Measurements from ENCODE around the gene SOCS7. TPM values are rescaled to one million over a fixed set of nuclear protein-coding genes. Genes with fewer than 3 reads are reported as not detected.

The SOCS7 gene, protein sequence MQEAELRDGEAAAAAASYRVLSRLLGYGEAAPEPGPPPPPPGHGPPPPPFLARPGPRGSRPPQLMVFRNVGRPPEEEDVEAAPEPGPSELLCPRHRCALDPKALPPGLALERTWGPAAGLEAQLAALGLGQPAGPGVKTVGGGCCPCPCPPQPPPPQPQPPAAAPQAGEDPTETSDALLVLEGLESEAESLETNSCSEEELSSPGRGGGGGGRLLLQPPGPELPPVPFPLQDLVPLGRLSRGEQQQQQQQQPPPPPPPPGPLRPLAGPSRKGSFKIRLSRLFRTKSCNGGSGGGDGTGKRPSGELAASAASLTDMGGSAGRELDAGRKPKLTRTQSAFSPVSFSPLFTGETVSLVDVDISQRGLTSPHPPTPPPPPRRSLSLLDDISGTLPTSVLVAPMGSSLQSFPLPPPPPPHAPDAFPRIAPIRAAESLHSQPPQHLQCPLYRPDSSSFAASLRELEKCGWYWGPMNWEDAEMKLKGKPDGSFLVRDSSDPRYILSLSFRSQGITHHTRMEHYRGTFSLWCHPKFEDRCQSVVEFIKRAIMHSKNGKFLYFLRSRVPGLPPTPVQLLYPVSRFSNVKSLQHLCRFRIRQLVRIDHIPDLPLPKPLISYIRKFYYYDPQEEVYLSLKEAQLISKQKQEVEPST
- 33.3 TPM for total RNA-seq (ENCODE audit: unreplicated experiment)
- long read RNA-seq, partial matches to known transcripts, result 0 of 2 reads
- long read RNA-seq, other reads (novel, unspliced or antisense), result 2 of 2 reads

GRCh38 chr17:38351412-38352222 is at the start of gene SOCS7:
SOCS7 (plus strand) TSS chr17:38351844; CDS start chr17:38352053, 209 bp downstream.
- H3K27ac Mint-ChIP-seq (ENCODE audit: unreplicated experiment), result peak within 1 kb of the TSS; percentile 97
- peak within 1 kb of the TSS; percentile 92 for H3K4me3 Mint-ChIP-seq (ENCODE audit: unreplicated experiment)
- peak; percentile 96 for DNase-seq
- peaks cover 4% of the 10 kb centered on the region for H3K9me3 Mint-ChIP-seq (ENCODE audit: unreplicated experiment)
- peaks cover 10% of the 10 kb centered on the region for H3K4me1 Mint-ChIP-seq (ENCODE audit: low read depth, unreplicated experiment)
- H3K36me3 Mint-ChIP-seq (ENCODE audit: unreplicated experiment), result no peaks in the 10 kb centered on the region
- TF ChIP-seq CTCF (IDR thresholded peaks at IDR 0.05; ENCODE audit: partially characterized antibody, unreplicated experiment), result no peak
- peaks cover 7% of the 10 kb centered on the region for H3K27me3 Mint-ChIP-seq (ENCODE audit: unreplicated experiment)

GRCh38 chr17:38315497-38315896 is 36.1 kb upstream of the SOCS7 start:
- DNase-seq, result no peak
- no peak for TF ChIP-seq CTCF (IDR thresholded peaks at IDR 0.05; ENCODE audit: partially characterized antibody, unreplicated experiment)
- peaks cover 2% of the 10 kb centered on the region for H3K9me3 Mint-ChIP-seq (ENCODE audit: unreplicated experiment)
- H3K27ac Mint-ChIP-seq (ENCODE audit: unreplicated experiment), result no peak overlapping the region
- H3K4me1 Mint-ChIP-seq (ENCODE audit: low read depth, unreplicated experiment), result no peaks in the 10 kb centered on the region
- H3K36me3 Mint-ChIP-seq (ENCODE audit: unreplicated experiment), result peaks cover 6% of the 10 kb centered on the region
- no peaks in the 10 kb centered on the region for H3K27me3 Mint-ChIP-seq (ENCODE audit: unreplicated experiment)
- no peak overlapping the region for H3K4me3 Mint-ChIP-seq (ENCODE audit: unreplicated experiment)

- H3K27ac Mint-ChIP-seq (ENCODE audit: unreplicated experiment), result no peak overlapping the region
- DNase-seq, result no peak
- no peaks in the 10 kb centered on the region for H3K4me1 Mint-ChIP-seq (ENCODE audit: low read depth, unreplicated experiment)
- H3K4me3 Mint-ChIP-seq (ENCODE audit: unreplicated experiment), result no peak overlapping the region
- H3K27me3 Mint-ChIP-seq (ENCODE audit: unreplicated experiment), result no peaks in the 10 kb centered on the region
- peaks cover 2% of the 10 kb centered on the region for H3K9me3 Mint-ChIP-seq (ENCODE audit: unreplicated experiment)
- no peak for TF ChIP-seq CTCF (IDR thresholded peaks at IDR 0.05; ENCODE audit: partially characterized antibody, unreplicated experiment)
- H3K36me3 Mint-ChIP-seq (ENCODE audit: unreplicated experiment), result peaks cover 6% of the 10 kb centered on the region
These were observed 34.6 kb upstream of the SOCS7 start for GRCh38 chr17:38317081-38317480.

- no peak overlapping the region for H3K4me3 Mint-ChIP-seq (ENCODE audit: unreplicated experiment)
- no peak for TF ChIP-seq CTCF (IDR thresholded peaks at IDR 0.05; ENCODE audit: partially characterized antibody, unreplicated experiment)
- no peaks in the 10 kb centered on the region for H3K27me3 Mint-ChIP-seq (ENCODE audit: unreplicated experiment)
- H3K4me1 Mint-ChIP-seq (ENCODE audit: low read depth, unreplicated experiment), result peaks cover 5% of the 10 kb centered on the region
- H3K9me3 Mint-ChIP-seq (ENCODE audit: unreplicated experiment), result peaks cover 2% of the 10 kb centered on the region
- H3K36me3 Mint-ChIP-seq (ENCODE audit: unreplicated experiment), result peaks cover 6% of the 10 kb centered on the region
- DNase-seq, result no peak
- H3K27ac Mint-ChIP-seq (ENCODE audit: unreplicated experiment), result no peak overlapping the region
These were observed 31.2 kb upstream of the SOCS7 start for GRCh38 chr17:38320482-38320881.
